Erythroblast (primary cell): Measurements from ENCODE around the gene SAYSD1.

ENCODE experiments used
- GATA1 ChIP-seq: IDR thresholded peaks from 2 replicates; pipeline ENCODE4 v1.6.1; 2011; ENCODE audit warnings: low read depth, mild to moderate bottlenecking, control low read depth, low read length, moderate library complexity
- POLR2A ChIP-seq: IDR thresholded peaks from 2 replicates; pipeline ENCODE4 v1.6.1; 2011; ENCODE audit warnings: mild to moderate bottlenecking, low read length

DNA sequence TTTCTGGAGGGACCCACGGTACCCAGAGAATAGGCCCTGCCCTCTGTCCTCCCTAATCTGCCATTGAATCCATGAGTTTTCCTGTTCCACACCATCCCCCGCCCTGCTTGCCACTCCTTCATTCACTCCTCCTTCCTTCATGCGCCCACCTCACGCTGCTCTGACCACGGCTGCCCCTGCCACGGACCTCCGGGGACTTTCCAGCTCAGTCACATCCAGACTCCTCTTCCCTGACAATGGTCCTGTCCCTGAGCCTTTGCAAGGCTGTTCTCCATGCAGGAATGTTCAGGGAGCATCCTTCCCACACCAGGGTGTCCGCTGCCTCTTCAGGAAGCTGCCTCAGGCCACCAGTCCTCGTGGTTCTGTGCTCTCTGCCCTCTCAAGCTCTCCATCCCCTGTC is 40.5 kb downstream of the SAYSD1 start:
- TF ChIP-seq POLR2A: no peak
- TF ChIP-seq GATA1: no peak
